ENCODE measurements around the gene MAN2C1.

The MAN2C1 gene

DNA sequence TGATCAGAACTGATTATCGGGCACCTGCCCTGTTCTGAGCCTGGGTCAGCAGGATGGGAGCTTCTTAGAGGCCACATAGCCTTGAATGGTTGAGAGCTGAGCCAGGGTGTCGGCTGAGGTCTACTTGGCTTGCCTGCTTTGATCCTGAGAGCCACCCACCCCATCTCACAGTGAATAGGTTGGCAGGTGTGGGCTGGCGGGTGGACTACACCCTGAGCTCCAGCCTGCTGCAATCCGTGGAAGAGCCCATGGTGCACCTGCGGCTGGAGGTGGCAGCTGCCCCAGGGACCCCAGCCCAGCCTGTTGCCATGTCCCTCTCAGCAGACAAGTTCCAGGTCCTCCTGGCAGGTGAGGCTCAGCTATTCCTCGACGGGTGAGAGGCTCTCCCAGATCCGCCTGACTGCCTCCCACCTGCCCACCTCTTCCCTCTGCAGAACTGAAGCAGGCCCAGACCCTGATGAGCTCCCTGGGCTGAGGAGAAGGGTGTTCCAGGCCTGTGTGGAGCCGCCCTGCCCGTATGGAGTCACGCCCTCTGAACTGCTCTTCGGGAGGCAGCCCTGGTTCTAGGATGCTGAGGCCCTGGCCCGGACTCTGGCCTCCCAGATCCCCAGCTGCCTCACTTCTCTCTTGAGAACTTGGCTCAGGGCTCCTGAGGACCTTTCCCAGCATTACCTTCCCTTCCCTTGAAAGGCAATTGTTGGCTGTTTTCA is 28.7 kb downstream of the MAN2C1 start:
- no peaks in the 10 kb centered on the region for H3K36me3 ChIP-seq (replicated peaks; ENCODE audit: insufficient read depth, low read length)
- H3F3A ChIP-seq (ENCODE audit: insufficient read depth, low read length): no peaks in the 10 kb centered on the region
- H3K79me2 ChIP-seq (ENCODE audit: low read length): peaks cover 13% of the 10 kb centered on the region
- no peak overlapping the region for H3K4me2 ChIP-seq (ENCODE audit: low read depth, low read length)
- no peak overlapping the region for H2AFZ ChIP-seq (ENCODE audit: low read length)
- no peaks in the 10 kb centered on the region for H4K20me1 ChIP-seq (ENCODE audit: insufficient read depth, low read length)
- H3K9me3 ChIP-seq (replicated peaks; ENCODE audit: insufficient read depth, low read length): no peaks in the 10 kb centered on the region
- peaks cover 10% of the 10 kb centered on the region; the same call in 1 of the 2 replicates for H3K4me1 ChIP-seq (ENCODE audit: low read length)
- H3K9ac ChIP-seq (ENCODE audit: low read length): no peak overlapping the region
- H3K27me3 ChIP-seq (replicated peaks; ENCODE audit: insufficient read depth, low read length): no peaks in the 10 kb centered on the region
- TF ChIP-seq EZH2phosphoT487 (IDR thresholded peaks at IDR 0.05; ENCODE audit: low read length) (no peak), EZH2 (optimal IDR thresholded peaks at IDR 0.05; ENCODE audit: low read depth, low read length) (no peak), CTCF (IDR thresholded peaks at IDR 0.05; ENCODE audit: low read length) (no peak)
- H3K27ac ChIP-seq (ENCODE audit: low read length): no peak overlapping the region
- no peak overlapping the region for H3K4me3 ChIP-seq (ENCODE audit: low read length)
- DNase-seq: no peak
- no peaks in the 10 kb centered on the region for H3K9me2 ChIP-seq (replicated peaks; ENCODE audit: insufficient read depth, low read length)

DNA sequence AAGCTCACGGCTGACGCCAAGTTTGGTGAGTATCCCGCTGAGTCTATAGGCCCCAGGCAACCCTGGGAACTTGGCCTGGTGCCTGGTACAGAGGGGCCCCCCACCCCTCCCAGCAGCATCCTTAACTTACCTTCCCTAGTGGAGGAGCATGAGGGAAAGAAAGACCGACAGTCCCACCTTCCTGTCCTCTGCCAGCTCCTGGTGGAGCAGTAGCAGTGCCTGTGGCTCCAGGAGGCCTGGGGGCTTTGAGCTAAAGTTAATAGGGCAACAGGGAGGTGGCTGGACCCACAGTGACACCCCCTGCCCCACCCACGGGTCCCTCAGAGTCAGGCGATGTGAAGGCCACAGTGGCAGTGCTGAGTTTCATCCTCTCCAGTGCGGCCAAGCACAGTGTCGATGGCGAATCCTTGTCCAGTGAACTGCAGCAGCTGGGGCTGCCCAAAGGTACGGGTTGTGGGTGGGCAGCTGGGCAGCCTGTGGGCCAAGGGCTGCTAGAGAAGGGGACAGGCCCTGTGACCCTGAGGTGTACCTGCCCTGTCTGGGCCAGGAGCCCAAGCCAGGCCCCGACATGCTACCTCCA is 29.7 kb downstream of the MAN2C1 start:
- peaks cover 10% of the 10 kb centered on the region; the same call in 1 of the 2 replicates for H3K4me1 ChIP-seq (ENCODE audit: low read length)
- TF ChIP-seq EZH2phosphoT487 (IDR thresholded peaks at IDR 0.05; ENCODE audit: low read length): no peak
- peaks cover 9% of the 10 kb centered on the region for H3F3A ChIP-seq (ENCODE audit: insufficient read depth, low read length)
- no peak for DNase-seq
- no peak overlapping the region for H2AFZ ChIP-seq (ENCODE audit: low read length)
- H3K27me3 ChIP-seq (replicated peaks; ENCODE audit: insufficient read depth, low read length): no peaks in the 10 kb centered on the region
- no peaks in the 10 kb centered on the region for H4K20me1 ChIP-seq (ENCODE audit: insufficient read depth, low read length)
- H3K4me2 ChIP-seq (ENCODE audit: low read depth, low read length): no peak overlapping the region
- no peak overlapping the region for H3K4me3 ChIP-seq (ENCODE audit: low read length)
- H3K9me3 ChIP-seq (replicated peaks; ENCODE audit: insufficient read depth, low read length): no peaks in the 10 kb centered on the region
- H3K27ac ChIP-seq (ENCODE audit: low read length): no peak overlapping the region
- H3K79me2 ChIP-seq (ENCODE audit: low read length): peaks cover 13% of the 10 kb centered on the region
- H3K9ac ChIP-seq (ENCODE audit: low read length): no peak overlapping the region
- no peaks in the 10 kb centered on the region for H3K9me2 ChIP-seq (replicated peaks; ENCODE audit: insufficient read depth, low read length)
- H3K36me3 ChIP-seq (replicated peaks; ENCODE audit: insufficient read depth, low read length): no peaks in the 10 kb centered on the region

GRCh38 chr15:75335705-75336355 is 32.6 kb downstream of the MAN2C1 start, which contains the start of gene COMMD4:
Gene COMMD4, plus strand, starts transcription at chr15:75336063. Its CDS starts 27 bp downstream, at chr15:75336090.
- Histone ChIP-seq H3K9me3 (replicated peaks; ENCODE audit: insufficient read depth, low read length) (no peaks in the 10 kb centered on the region), H3K27me3 (replicated peaks; ENCODE audit: insufficient read depth, low read length) (no peaks in the 10 kb centered on the region), H3K27ac (ENCODE audit: low read length) (no peak within 1 kb of the TSS), H3K4me3 (ENCODE audit: low read length) (peak within 1 kb of the TSS; percentile 83), H4K20me1 (ENCODE audit: insufficient read depth, low read length) (no peaks in the 10 kb centered on the region), H2AFZ (ENCODE audit: low read length) (peak within 1 kb of the TSS; percentile 80), H3F3A (ENCODE audit: insufficient read depth, low read length) (peaks cover 14% of the 10 kb centered on the region), H3K36me3 (replicated peaks; ENCODE audit: insufficient read depth, low read length) (no peaks in the 10 kb centered on the region), H3K9me2 (replicated peaks; ENCODE audit: insufficient read depth, low read length) (no peaks in the 10 kb centered on the region), H3K4me1 (ENCODE audit: low read length) (peaks cover 10% of the 10 kb centered on the region; the same call in 1 of the 2 replicates), H3K79me2 (ENCODE audit: low read length) (peaks cover 13% of the 10 kb centered on the region), H3K4me2 (ENCODE audit: low read depth, low read length) (peak within 1 kb of the TSS; percentile 84), H3K9ac (ENCODE audit: low read length) (peak within 1 kb of the TSS; percentile 81)
- TF ChIP-seq EZH2phosphoT487 (IDR thresholded peaks at IDR 0.05; ENCODE audit: low read length) (no peak), CTCF (IDR thresholded peaks at IDR 0.05; ENCODE audit: low read length) (no peak), EZH2 (optimal IDR thresholded peaks at IDR 0.05; ENCODE audit: low read depth, low read length) (no peak)
- peak; percentile 93 for DNase-seq
